Smooth muscle cell (in vitro differentiated cells): Measurements from ENCODE around the gene ATG9B. TPM values are rescaled to one million over a fixed set of nuclear protein-coding genes. Genes with fewer than 3 reads are reported as not detected.
A peak's percentile ranks its signal among the peaks of the same experiment; 100 is the strongest.

Experiments used
- DNase-seq: peaks from one replicate; lab custom pipeline; 2025; ENCODE audit not compliant: unreplicated experiment; lab: John Stamatoyannopoulos, UW
- H2AFZ ChIP-seq: fragments of 200-600 bp; sonication (generic); 2 replicates; pipeline ENCODE4 v1.6.0; 2016; ENCODE audit warnings: antibody characterized with exemption, low read depth, mild to moderate bottlenecking
- H3F3A ChIP-seq: fragments of 200-600 bp; sonication (generic); 2 replicates; pipeline ENCODE4 v1.6.0; 2017; ENCODE audit warnings: antibody characterized with exemption, low read depth
- H3K27ac ChIP-seq: fragments of 200-600 bp; sonication (generic); 2 replicates; pipeline ENCODE4 v1.5.1; 2016; ENCODE audit warnings: low read depth, mild to moderate bottlenecking
- H3K27me3 ChIP-seq: fragments of 200-600 bp; sonication (generic); 2 replicates; pipeline ENCODE4 v1.6.1; 2016; ENCODE audit warnings: low read depth, mild to moderate bottlenecking
- H3K36me3 ChIP-seq: fragments of 200-600 bp; sonication (generic); 2 replicates; pipeline ENCODE4 v1.5.1; 2016; ENCODE audit warnings: low read depth
- H3K4me1 ChIP-seq: fragments of 200-600 bp; sonication (generic); 2 replicates; pipeline ENCODE4 v1.5.1; 2016; ENCODE audit warnings: low read depth
- H3K4me2 ChIP-seq: fragments of 200-600 bp; sonication (generic); 2 replicates; pipeline ENCODE4 v1.6.0; 2016; ENCODE audit warnings: mild to moderate bottlenecking
- H3K4me3 ChIP-seq: fragments of 200-600 bp; sonication (generic); 2 replicates; pipeline ENCODE4 v1.5.1; 2016; ENCODE audit warnings: mild to moderate bottlenecking
- H3K79me2 ChIP-seq: fragments of 200-600 bp; sonication (generic); 2 replicates; pipeline ENCODE4 v1.6.0; 2016; ENCODE audit warnings: low read depth, mild to moderate bottlenecking
- H3K9ac ChIP-seq: fragments of 200-600 bp; sonication (generic); 2 replicates; pipeline ENCODE4 v1.6.0; 2016; ENCODE audit warnings: low read depth
- H3K9me3 ChIP-seq: fragments of 200-600 bp; sonication (generic); replicated peaks from 2 replicates; pipeline ENCODE4 v1.5.1; 2016; ENCODE audit warnings: low read depth
- H4K20me1 ChIP-seq: fragments of 200-600 bp; sonication (generic); 2 replicates; pipeline ENCODE4 v1.6.0; 2016; ENCODE audit warnings: low read depth
- WGBS: methylation state at CpG from one replicate; pipeline ENCODE4 v1.1.7; 2016; ENCODE audit warnings: low lambda C conversion rate; 5-methylcytosine and 5-hydroxymethylcytosine counted together
- polyA plus RNA-seq: library from polyadenylated mRNA; unstranded; fragments of >200 nt; fragmentation: Nextera tagmentation; extraction: Ambion mirVana; gene quantifications from 2 replicates; pipeline ENCODE4 v1.2.1, GENCODE V29; 2016
- total RNA-seq: library from RNA; depleted of rRNA; stranded (reverse); fragments of >200 nt; gene quantifications from 2 replicates; pipeline ENCODE4 v1.2.3, GENCODE V29; 2014
- TF ChIP-seq, protein P1 (sequence below): fragments of 200-600 bp; sonication (generic); IDR thresholded peaks from 2 replicates; pipeline ENCODE4 v1.5.1; 2017; ENCODE audit warnings: borderline replicate concordance, mild to moderate bottlenecking, antibody characterized with exemption; ENCODE audit not compliant: insufficient read depth, poor library complexity, severe bottlenecking

Gene ATG9B
- total and polyA plus RNA-seq, 2 experiments from 2014 or later: 2.6 to 6.5 TPM

DNA sequence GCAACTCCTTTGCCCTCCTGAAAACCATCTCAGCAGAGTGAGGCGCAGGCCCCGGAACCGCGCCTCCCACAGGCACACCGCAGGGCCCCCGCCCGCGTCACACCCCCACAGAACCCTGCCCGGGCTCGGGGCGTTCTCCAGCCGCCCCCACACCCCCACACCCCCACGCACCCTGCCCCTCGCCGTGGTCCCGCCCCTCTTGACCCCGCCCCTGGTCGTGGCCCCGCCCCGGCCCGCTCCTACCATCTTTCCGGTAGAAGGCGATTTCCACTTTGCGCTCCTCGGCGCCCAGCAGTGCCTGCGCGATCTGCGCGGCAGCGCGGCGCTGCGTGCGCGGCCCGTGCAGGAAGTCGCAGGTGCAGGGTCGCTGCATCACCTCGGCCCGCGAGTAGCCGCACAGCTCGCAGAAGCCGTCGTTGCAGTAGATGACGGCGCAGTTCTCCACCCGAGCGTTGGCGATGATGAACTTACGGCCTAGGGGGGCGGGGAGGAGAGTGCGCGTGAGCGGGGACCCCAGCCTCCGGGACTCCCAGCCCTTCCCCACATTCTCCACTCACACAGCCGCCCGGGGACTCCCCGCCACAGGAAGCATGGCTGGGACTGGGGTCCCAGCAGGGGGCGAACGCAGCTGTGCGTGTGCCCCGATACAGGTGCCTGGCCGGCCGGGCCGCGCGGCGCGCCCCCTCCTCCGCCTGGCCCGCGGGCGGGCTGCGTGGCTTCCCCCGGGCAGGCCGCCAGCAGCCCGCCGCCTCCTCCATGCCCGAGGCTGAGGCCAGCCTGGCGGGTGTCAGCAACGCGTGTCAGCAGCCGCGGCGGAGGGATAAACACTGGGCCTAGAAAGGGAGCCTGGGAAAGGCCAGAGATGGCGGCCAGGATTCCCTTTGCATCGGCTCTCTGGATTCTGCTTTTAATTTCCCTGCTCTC, 49.6 kb downstream of the ATG9B start:
- H3K4me2 ChIP-seq: peak overlapping the region; percentile 90
- no peaks in the 10 kb centered on the region for H4K20me1 ChIP-seq
- H3K9me3 ChIP-seq: no peaks in the 10 kb centered on the region
- peak overlapping the region; percentile 48 for H3K4me3 ChIP-seq
- no peak overlapping the region for H3K27ac ChIP-seq
- H3K9ac ChIP-seq: no peak overlapping the region
- WGBS: 3% methylated on average over 80 of the region's 89 CpGs
- TF ChIP-seq, protein P1, sequence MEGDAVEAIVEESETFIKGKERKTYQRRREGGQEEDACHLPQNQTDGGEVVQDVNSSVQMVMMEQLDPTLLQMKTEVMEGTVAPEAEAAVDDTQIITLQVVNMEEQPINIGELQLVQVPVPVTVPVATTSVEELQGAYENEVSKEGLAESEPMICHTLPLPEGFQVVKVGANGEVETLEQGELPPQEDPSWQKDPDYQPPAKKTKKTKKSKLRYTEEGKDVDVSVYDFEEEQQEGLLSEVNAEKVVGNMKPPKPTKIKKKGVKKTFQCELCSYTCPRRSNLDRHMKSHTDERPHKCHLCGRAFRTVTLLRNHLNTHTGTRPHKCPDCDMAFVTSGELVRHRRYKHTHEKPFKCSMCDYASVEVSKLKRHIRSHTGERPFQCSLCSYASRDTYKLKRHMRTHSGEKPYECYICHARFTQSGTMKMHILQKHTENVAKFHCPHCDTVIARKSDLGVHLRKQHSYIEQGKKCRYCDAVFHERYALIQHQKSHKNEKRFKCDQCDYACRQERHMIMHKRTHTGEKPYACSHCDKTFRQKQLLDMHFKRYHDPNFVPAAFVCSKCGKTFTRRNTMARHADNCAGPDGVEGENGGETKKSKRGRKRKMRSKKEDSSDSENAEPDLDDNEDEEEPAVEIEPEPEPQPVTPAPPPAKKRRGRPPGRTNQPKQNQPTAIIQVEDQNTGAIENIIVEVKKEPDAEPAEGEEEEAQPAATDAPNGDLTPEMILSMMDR: peak; percentile 27
- peaks cover 4% of the 10 kb centered on the region for H3F3A ChIP-seq
- no peaks in the 10 kb centered on the region for H3K79me2 ChIP-seq
- no peak for DNase-seq
- peaks cover 37% of the 10 kb centered on the region for H3K4me1 ChIP-seq
- no peaks in the 10 kb centered on the region for H3K36me3 ChIP-seq
- no peak overlapping the region for H2AFZ ChIP-seq
- peaks cover 12% of the 10 kb centered on the region for H3K27me3 ChIP-seq

DNA sequence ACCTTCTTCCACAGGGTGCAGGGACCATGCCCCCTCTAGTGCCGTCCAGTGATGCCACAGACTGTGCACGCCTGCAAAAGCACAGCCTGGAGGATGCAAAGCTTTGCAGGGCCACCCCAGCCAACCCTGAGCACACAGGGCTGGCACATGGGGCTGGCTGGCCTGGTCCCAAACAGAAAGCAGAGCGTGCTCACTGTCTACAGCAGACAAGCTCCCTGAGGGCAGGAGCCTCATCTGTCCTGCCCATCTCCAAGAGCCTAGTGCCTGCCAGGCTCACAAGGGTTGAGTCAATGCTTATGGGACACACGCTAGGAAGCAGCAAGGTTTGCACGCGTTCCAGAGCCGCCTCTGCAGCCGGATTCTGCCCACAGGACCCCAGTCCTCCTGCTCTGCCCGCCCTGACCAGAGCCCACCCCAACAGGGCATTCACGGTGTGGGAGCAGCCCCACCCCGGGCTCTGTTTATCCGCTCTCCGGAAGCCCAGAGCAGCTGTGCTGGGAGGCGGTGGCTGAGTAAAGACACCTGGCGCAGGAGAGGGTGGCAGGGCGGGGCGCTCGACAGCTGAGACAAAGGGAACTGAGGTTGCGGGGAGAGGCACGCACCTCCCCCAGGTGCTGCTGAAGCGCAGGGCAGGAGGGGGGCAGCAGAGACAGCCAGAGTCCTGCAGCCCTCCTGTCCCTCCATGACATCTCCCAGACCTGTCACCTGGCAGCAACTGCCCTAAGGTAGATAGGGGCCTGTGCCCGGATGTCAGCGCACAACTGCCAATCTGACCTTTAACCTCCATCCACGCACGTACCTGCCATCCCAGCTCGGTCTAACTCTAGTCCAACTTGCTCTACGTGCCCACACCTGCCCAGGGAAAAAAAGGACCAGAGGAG, 50.5 kb downstream of the ATG9B start:
- Histone ChIP-seq H3K4me2 (peak overlapping the region; percentile 90), H4K20me1 (no peaks in the 10 kb centered on the region), H3K9me3 (no peaks in the 10 kb centered on the region), H3K27me3 (peaks cover 12% of the 10 kb centered on the region), H3K9ac (no peak overlapping the region), H3K4me1 (peaks cover 39% of the 10 kb centered on the region), H3F3A (peaks cover 4% of the 10 kb centered on the region), H3K79me2 (no peaks in the 10 kb centered on the region), H2AFZ (no peak overlapping the region), H3K36me3 (no peaks in the 10 kb centered on the region), H3K27ac (no peak overlapping the region), H3K4me3 (no peak overlapping the region)
- no peak for DNase-seq
- WGBS: 64% methylated on average over 27 of the region's 27 CpGs
- TF ChIP-seq, protein P1: no peak

DNA sequence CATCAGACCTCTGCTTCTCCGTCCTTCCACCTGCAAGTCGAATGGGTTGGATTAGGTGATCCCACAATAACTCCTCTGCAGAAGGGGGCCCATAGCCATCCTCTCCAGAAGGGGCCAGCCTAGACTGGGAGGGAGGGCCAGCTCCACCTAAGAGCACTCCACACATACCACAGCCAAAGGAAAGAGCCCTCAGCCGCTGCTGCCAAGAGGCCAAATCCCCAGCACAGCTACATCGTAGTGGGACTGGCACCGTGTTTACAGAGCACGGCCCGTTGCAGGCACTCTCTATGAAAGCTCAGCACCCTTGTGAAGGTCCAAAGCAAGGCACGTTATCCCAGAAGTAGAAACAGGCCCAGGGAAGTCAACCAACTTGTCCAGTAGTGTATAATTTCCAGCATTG, 51.6 kb downstream of the ATG9B start:
- Histone ChIP-seq H3K4me3 (no peak overlapping the region), H3K27me3 (peaks cover 12% of the 10 kb centered on the region), H3K36me3 (no peaks in the 10 kb centered on the region), H3K4me1 (peaks cover 39% of the 10 kb centered on the region), H4K20me1 (no peaks in the 10 kb centered on the region), H3K79me2 (no peaks in the 10 kb centered on the region), H3K4me2 (no peak overlapping the region), H3F3A (peaks cover 4% of the 10 kb centered on the region), H3K9me3 (no peaks in the 10 kb centered on the region), H2AFZ (no peak overlapping the region), H3K9ac (no peak overlapping the region), H3K27ac (no peak overlapping the region)
- TF ChIP-seq, protein P1: no peak
- no peak for DNase-seq
- WGBS: 90% methylated on average over 8 of the region's 8 CpGs
